AG04449 (cell line): ENCODE results near the gene PREX1.

Source experiments
- CTCF ChIA-PET: fragments of 350-600 bp; formaldehyde crosslinking; extraction: SDS; loops from one replicate; lab custom pipeline; 2021; ENCODE audit warnings: antibody characterized with exemption; lab: Yijun Ruan, JAX
- POLR2A ChIA-PET: fragments of 400-600, 350-600 bp; formaldehyde crosslinking; extraction: SDS; loops from one replicate; lab custom pipeline; 2020; ENCODE audit warnings: antibody characterized with exemption, inconsistent platforms; lab: Yijun Ruan, JAX
- DNase-seq: peaks from one replicate; pipeline ENCODE4 v3.0.0-alpha.2; 2010; ENCODE audit warnings: low read depth, low spot score
- H3K4me3 ChIP-seq: 2 replicates; pipeline ENCODE4 v1.5.1; 2011; ENCODE audit warnings: low read depth, mild to moderate bottlenecking, control low read depth, low read length
- TF ChIP-seq, protein P1 (sequence below): IDR thresholded peaks from one replicate; pipeline ENCODE4 v1.5.1; 2011; ENCODE audit warnings: mild to moderate bottlenecking, moderate library complexity, low read length, control low read depth, inconsistent platforms; ENCODE audit not compliant: insufficient read depth; ENCODE audit errors: missing control alignments

PREX1 gene

DNA sequence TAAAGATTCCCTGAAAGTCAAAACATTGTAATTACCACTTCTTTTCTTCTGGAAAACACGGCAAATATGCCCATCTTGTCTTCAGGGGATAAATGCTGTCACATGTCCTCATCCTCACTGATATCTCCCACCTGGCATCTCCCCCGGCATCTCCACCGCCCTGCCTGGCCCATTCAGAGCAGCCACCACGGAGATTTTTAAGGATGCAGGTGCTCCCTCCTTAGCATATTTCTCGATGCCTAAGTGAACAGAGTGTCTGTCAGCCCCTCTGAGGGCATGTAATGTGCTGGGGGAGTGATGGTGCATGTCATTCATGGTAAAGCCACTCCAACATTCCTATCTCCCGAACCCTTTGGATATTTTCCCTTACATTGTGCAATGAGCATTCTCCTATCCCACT is 215.5 kb downstream of the PREX1 start:
- DNase-seq = no peak
- TF ChIP-seq, protein P1, sequence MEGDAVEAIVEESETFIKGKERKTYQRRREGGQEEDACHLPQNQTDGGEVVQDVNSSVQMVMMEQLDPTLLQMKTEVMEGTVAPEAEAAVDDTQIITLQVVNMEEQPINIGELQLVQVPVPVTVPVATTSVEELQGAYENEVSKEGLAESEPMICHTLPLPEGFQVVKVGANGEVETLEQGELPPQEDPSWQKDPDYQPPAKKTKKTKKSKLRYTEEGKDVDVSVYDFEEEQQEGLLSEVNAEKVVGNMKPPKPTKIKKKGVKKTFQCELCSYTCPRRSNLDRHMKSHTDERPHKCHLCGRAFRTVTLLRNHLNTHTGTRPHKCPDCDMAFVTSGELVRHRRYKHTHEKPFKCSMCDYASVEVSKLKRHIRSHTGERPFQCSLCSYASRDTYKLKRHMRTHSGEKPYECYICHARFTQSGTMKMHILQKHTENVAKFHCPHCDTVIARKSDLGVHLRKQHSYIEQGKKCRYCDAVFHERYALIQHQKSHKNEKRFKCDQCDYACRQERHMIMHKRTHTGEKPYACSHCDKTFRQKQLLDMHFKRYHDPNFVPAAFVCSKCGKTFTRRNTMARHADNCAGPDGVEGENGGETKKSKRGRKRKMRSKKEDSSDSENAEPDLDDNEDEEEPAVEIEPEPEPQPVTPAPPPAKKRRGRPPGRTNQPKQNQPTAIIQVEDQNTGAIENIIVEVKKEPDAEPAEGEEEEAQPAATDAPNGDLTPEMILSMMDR = no peak
- H3K4me3 ChIP-seq = no peak overlapping the region
- ChIA-PET POLR2A (no interaction called here), CTCF (interaction anchor here (0.6 to 2.6 kb wide), 2 partner anchors 9 to 946 kb away, joined by 3 to 19 read pairs; no protein-coding TSS in a partner anchor)

DNA sequence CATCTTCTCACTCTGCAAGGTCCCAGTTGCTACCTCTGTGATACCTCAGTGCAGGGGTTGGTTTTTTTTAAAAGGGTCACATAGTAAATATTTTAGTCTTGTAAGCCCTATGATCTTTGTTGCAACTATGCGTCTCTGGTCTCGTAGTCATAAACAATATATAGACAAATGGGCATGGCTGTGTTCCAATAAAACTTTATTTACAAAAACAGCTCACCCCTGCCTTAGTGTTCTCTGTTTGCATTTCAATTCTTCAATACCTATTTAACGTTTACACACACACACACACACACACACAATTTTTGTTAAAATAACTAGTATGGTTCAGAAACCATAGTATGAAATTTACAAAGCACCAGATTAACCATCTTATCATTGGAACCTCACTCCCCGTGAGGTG is 216.8 kb downstream of the PREX1 start:
- no peak for DNase-seq
- H3K4me3 ChIP-seq = no peak overlapping the region
- ChIA-PET POLR2A (no interaction called here), CTCF (interaction anchor here (2.6 kb wide), 1 partner anchor 10 kb away, joined by 19 read pairs; no protein-coding TSS in a partner anchor)
- TF ChIP-seq, protein P1 = no peak

DNA sequence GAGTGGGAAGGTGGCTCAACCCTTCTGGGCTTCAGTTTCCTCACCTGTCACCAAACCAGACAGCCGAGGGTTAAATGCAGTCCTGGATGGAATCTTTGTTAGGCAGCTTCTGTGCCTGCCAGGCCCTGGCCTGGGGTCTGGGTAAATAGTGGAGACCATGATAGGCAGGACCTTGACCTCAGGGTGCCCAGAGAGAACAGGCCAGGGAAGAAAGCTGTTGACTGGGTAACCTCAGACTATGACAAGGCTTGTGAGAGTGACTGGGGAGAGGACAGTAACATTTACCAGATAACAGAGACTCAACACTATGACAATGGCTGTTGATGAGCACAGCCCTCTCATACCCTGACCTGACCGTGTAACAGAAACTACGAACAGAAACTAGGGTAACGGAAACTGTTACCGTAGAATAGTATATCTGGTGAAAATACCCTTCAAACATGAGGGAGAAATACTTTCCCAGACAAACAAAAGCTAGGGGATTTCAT is 218.3 kb downstream of the PREX1 start:
- POLR2A ChIA-PET = no interaction called here
- DNase-seq = no peak
- H3K4me3 ChIP-seq = no peak overlapping the region
- TF ChIP-seq, protein P1 = no peak
- CTCF ChIA-PET = interaction anchor here (2.1 kb wide), 1 partner anchor 12 kb away, joined by 12 read pairs; no protein-coding TSS in a partner anchor

DNA sequence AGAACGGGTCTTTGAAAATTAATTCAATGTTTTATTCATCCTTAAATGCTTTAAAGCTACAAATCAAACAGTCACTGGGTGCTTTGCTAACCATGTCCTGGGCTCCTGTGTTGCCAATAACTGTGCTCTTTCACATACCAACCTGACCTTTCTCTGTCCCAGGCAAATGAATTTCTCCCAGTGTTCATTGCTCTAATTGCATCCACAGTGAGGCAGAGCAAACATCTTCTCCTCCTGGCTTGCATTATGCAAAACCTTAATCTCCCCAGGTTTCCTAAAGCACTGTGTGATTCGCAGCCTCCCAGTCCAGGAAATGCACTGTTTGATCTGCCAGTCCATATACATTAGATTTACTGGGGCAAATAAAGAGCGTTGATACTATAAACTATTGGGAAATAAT is 219.0 kb downstream of the PREX1 start:
- TF ChIP-seq, protein P1 = no peak
- ChIA-PET CTCF (interaction anchor here (2.1 kb wide), 1 partner anchor 12 kb away, joined by 12 read pairs; no protein-coding TSS in a partner anchor), POLR2A (no interaction called here)
- no peak overlapping the region for H3K4me3 ChIP-seq
- DNase-seq = no peak

DNA sequence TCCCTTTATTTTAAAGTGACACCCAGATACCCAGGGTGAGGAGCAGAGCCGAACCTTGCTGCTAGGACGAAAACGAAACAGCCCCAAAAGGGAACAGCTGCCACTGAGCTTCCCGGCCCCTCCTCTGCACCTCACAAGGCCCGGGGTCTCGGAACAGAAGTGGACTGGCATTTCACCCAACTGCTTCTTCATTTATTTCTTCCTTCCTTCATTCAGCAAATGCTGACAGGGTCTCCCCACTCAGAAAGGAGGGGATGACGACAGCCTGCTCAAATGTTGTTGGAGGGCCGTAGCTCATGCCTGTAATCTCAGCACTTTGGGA is 220.3 kb downstream of the PREX1 start:
- CTCF ChIA-PET = no interaction called here
- no peak overlapping the region for H3K4me3 ChIP-seq
- DNase-seq = no peak
- TF ChIP-seq, protein P1 = no peak
- POLR2A ChIA-PET = no interaction called here

DNA sequence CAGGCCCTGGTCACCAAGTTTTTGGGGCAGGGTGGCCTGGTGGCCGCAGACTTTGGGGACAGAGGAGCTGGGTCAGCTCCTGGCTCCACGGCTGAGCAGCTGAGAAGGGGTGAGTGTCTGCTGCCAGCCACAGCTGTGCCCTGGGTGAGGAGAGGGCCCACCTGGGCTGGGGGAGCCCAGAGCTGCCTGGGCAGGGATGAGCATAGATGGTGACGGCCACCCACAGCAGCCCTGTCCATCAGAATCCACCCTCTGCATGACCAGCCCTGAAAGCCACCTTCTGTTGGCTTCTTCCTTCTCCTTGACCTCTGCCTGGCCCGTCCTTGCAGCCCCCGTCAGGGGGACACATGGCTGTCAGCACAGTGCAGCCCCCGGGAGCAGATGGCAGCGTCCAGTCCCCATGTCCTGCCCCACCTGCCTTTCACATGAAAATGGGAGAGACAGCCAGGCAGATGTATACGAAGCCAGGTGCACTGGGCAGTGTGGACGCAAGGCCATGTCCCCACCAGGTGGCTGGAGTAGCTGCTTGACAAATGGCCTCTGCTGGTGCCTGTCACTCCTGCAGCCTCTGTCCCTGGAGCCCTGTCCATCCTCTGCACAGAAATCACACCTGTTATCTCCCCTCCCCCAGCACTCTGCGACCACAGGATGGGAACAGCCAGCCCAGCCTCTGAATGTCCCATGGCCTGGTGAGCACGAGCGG is 220.8 kb downstream of the PREX1 start:
- ChIA-PET POLR2A (no interaction called here), CTCF (interaction anchor here (1.2 to 2.6 kb wide), 2 partner anchors 13 to 450 kb away, joined by 3 to 12 read pairs; no protein-coding TSS in a partner anchor)
- TF ChIP-seq, protein P1 = no peak
- DNase-seq = no peak
- no peak overlapping the region for H3K4me3 ChIP-seq
